Hepatocyte (in vitro differentiated cells): ENCODE data around the gene PDP2.

Source experiments
- CTCF ChIP-seq: fragments of 200-600 bp; sonication (generic); IDR thresholded peaks from 2 replicates; pipeline ENCODE4 v1.5.1; 2016; ENCODE audit warnings: antibody characterized with exemption, mild to moderate bottlenecking; ENCODE audit not compliant: poor library complexity
- EZH2 ChIP-seq: fragments of 200-600 bp; sonication (generic); IDR thresholded peaks from 2 replicates; pipeline ENCODE4 v1.6.1; 2016; ENCODE audit warnings: antibody characterized with exemption, mild to moderate bottlenecking, borderline replicate concordance
- EZH2phosphoT487 ChIP-seq: fragments of 200-600 bp; sonication (generic); IDR thresholded peaks from one replicate; pipeline ENCODE4 v1.6.1; 2018; ENCODE audit warnings: antibody characterized with exemption, mild to moderate bottlenecking, low read depth, moderate library complexity; ENCODE audit not compliant: unreplicated experiment, severe bottlenecking

DNA sequence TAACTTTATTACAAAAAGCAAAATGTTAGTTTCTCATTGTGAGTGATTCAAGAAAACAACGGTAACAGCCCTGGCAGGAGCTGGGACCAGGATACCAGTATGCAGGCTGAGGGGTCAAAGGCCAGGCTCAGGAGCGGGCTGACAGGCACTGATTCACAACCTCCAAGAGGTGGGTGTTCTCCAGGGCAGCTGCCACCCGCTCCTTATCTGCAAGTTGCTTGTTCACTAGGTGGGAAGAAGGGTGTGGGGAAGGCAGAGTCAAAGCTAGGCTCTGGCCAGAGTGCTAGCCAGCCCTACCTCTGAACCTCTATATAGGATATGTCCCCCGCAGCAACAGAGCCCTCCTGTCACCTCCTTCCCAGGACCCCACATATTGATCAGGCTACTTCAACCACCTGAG lies 51.8 kb downstream of the PDP2 start:
- TF ChIP-seq CTCF (no peak), EZH2 (no peak), EZH2phosphoT487 (no peak)
